ENCODE results near the gene SORBS1.

SORBS1 gene

GRCh38 chr10:95535526-95535925 is 25.6 kb downstream of the SORBS1 start:
- Histone ChIP-seq H3K4me1 (ENCODE audit: control insufficient read depth, insufficient read depth, low read length) (no peaks in the 10 kb centered on the region), H3K36me3 (ENCODE audit: control insufficient read depth in 2 of 2, insufficient read depth in 1 of 2, low read length in 2 of 2) (no peaks in the 10 kb centered on the region), H3K4me3 (ENCODE audit: low read depth, low read length) (no peak overlapping the region), H3K27ac (ENCODE audit: extremely low read depth, low read depth, low read length) (no peak overlapping the region), H3K9me3 (ENCODE audit: control insufficient read depth, insufficient read depth, low read depth, low read length) (no peaks in the 10 kb centered on the region)
- CTCF ChIA-PET = no interaction called here
- POLR2A ChIA-PET = no interaction called here
- TF ChIP-seq ZBTB11 (tag by site-specific recombination; conservative IDR thresholded peaks at IDR 0.05; ENCODE audit: low read depth) (no peak), ZSCAN18 (tag by site-specific recombination; IDR thresholded peaks at IDR 0.05) (no peak), ZFHX2 (tag by site-specific recombination; conservative IDR thresholded peaks at IDR 0.05) (no peak), ZNF391 (tag by site-specific recombination; IDR thresholded peaks at IDR 0.05; ENCODE audit: borderline replicate concordance, low read depth) (no peak), ZNF121 (tag by site-specific recombination; IDR thresholded peaks at IDR 0.05) (no peak), TSHZ1 (tag by site-specific recombination; IDR thresholded peaks at IDR 0.05; ENCODE audit: borderline replicate concordance) (no peak), SCRT2 (tag by site-specific recombination; IDR thresholded peaks at IDR 0.05) (no peak), ZNF239 (tag by site-specific recombination; IDR thresholded peaks at IDR 0.05) (no peak), ZNF692 (tag by site-specific recombination; IDR thresholded peaks at IDR 0.05) (no peak), SCRT1 (tag by site-specific recombination; IDR thresholded peaks at IDR 0.05; ENCODE audit: borderline replicate concordance) (no peak), BCL6B (tag by site-specific recombination; IDR thresholded peaks at IDR 0.05) (no peak), KLF17 (tag by site-specific recombination; IDR thresholded peaks at IDR 0.05) (no peak)

- ChIA-PET CTCF (interaction anchor here (1.3 kb wide), 1 partner anchor 102 kb away, joined by 5 read pairs; no protein-coding TSS in a partner anchor), POLR2A (no interaction called here)
- Histone ChIP-seq H3K9me3 (ENCODE audit: control insufficient read depth, insufficient read depth, low read depth, low read length) (no peaks in the 10 kb centered on the region), H3K27ac (ENCODE audit: extremely low read depth, low read depth, low read length) (no peak overlapping the region), H3K36me3 (ENCODE audit: control insufficient read depth in 2 of 2, insufficient read depth in 1 of 2, low read length in 2 of 2) (no peaks in the 10 kb centered on the region), H3K4me1 (ENCODE audit: control insufficient read depth, insufficient read depth, low read length) (no peaks in the 10 kb centered on the region), H3K4me3 (ENCODE audit: low read depth, low read length) (no peak overlapping the region)
- TF ChIP-seq ZBTB20 (tag by site-specific recombination; IDR thresholded peaks at IDR 0.05) = no peak
- TF ChIP-seq ZNF704 (tag by site-specific recombination; IDR thresholded peaks at IDR 0.05) = no peak
- TF ChIP-seq ZNF692 (tag by site-specific recombination; IDR thresholded peaks at IDR 0.05) = no peak
Measured at GRCh38 chr10:95533590-95533989, 27.6 kb downstream of the SORBS1 start.

All from HEK293 (cell line).